ENCODE measurements around the gene PARP16.

DNA sequence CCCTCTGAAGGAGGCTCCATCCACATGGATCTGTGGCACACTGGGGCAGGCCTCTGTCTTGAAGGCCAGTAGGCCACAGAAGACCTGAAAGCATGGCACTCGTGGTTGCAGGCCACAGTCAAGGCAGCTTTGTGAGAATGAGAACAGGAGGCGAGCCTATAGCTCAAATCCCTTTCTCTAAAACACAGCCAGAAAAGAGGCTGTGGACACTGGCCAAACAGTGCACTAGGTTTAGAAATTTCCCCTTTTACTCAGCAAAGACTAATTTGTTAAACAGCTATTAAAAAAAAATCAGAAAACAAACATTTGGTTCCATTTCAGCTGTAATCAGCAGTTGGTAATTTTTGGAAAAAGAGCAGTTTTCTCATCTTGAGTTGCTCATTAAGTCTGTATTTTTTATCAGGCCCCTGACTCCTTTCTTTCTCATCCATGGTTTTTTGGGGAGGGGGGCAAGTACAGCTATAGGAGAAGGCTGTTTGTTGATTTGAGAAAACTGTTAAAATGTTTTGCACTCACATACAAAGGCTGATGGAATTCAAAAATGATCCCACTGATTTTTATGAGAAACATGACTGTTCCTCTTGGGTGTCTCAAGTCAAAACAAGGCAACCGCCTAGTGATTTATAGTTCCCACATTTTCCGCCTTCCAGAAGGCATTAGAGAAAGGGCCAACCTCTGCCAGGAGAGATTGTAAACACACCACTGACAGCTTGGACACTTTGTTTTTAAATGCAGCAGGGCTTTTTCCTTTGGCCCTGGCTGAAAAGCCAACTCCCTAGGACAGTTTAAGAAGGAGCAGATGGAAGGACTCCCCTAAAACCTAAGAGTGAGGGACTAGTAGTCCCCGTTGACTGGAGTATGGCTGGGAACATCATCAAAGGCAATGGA, 28.1 kb downstream of the PARP16 start:
- TF ChIP-seq, protein P1, sequence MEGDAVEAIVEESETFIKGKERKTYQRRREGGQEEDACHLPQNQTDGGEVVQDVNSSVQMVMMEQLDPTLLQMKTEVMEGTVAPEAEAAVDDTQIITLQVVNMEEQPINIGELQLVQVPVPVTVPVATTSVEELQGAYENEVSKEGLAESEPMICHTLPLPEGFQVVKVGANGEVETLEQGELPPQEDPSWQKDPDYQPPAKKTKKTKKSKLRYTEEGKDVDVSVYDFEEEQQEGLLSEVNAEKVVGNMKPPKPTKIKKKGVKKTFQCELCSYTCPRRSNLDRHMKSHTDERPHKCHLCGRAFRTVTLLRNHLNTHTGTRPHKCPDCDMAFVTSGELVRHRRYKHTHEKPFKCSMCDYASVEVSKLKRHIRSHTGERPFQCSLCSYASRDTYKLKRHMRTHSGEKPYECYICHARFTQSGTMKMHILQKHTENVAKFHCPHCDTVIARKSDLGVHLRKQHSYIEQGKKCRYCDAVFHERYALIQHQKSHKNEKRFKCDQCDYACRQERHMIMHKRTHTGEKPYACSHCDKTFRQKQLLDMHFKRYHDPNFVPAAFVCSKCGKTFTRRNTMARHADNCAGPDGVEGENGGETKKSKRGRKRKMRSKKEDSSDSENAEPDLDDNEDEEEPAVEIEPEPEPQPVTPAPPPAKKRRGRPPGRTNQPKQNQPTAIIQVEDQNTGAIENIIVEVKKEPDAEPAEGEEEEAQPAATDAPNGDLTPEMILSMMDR (conservative IDR thresholded peaks at IDR 0.05; ENCODE audit: low read depth in 2 of 2), result no peak
- no peak for TF ChIP-seq EZH2 (IDR thresholded peaks at IDR 0.05; ENCODE audit: low read depth, unreplicated experiment)
- TF ChIP-seq, protein P2, sequence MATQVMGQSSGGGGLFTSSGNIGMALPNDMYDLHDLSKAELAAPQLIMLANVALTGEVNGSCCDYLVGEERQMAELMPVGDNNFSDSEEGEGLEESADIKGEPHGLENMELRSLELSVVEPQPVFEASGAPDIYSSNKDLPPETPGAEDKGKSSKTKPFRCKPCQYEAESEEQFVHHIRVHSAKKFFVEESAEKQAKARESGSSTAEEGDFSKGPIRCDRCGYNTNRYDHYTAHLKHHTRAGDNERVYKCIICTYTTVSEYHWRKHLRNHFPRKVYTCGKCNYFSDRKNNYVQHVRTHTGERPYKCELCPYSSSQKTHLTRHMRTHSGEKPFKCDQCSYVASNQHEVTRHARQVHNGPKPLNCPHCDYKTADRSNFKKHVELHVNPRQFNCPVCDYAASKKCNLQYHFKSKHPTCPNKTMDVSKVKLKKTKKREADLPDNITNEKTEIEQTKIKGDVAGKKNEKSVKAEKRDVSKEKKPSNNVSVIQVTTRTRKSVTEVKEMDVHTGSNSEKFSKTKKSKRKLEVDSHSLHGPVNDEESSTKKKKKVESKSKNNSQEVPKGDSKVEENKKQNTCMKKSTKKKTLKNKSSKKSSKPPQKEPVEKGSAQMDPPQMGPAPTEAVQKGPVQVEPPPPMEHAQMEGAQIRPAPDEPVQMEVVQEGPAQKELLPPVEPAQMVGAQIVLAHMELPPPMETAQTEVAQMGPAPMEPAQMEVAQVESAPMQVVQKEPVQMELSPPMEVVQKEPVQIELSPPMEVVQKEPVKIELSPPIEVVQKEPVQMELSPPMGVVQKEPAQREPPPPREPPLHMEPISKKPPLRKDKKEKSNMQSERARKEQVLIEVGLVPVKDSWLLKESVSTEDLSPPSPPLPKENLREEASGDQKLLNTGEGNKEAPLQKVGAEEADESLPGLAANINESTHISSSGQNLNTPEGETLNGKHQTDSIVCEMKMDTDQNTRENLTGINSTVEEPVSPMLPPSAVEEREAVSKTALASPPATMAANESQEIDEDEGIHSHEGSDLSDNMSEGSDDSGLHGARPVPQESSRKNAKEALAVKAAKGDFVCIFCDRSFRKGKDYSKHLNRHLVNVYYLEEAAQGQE (IDR thresholded peaks at IDR 0.05; ENCODE audit: unreplicated experiment), result no peak
- TF ChIP-seq EZH2phosphoT487 (IDR thresholded peaks at IDR 0.05; ENCODE audit: unreplicated experiment), result no peak
